GM18499 (cell line): ENCODE measurements around the gene KDM8.

Experiments used
- ATAC-seq: cut with Tn5 transposase; IDR thresholded peaks from one replicate; pipeline ENCODE4 v1.9.1; 2021; ENCODE audit warnings: moderate number of reproducible peaks; ENCODE audit not compliant: insufficient read depth, unreplicated experiment

KDM8 gene

DNA sequence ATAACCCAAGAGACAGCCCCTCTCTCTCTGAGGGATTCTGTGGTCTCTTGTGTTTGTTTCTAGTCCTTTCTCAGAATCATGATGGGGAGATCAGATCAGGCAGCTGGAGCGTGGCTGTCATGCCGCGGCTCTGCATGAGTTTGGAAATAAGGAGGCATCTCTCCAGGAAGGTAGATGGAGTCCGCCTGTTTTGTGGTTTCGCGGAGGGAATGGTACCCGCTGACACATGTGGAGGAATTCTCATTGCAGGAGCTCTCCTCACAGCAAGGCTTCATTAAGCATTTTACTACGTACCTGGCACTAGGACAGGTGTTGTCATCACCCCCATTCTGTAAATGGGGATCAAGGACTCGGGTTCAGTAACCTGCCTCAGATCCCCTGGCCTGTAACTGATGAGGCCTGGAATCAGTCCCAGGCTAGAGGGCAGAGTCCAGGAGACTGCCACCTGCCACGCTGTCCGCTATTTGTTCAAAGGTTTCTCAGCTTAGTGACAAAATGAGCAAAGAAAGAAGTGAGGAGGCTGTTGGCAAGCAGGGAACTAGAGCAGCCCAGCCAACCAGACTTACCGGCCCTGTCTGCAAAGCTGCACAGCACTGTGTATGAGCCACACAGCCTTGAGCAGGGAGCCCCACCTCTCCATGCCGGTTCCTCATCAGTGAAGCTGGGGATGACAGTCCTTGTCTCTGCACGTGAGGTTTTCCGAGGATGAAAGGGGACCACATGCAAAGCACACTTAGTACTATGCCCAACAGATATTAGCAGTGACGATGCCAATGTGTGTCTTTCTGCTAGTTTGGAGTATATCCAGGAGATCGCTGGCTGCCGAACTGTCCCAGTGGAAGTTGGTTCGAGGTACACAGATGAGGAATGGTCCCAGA lies 11.0 kb downstream of the KDM8 start:
- ATAC-seq = no peak

DNA sequence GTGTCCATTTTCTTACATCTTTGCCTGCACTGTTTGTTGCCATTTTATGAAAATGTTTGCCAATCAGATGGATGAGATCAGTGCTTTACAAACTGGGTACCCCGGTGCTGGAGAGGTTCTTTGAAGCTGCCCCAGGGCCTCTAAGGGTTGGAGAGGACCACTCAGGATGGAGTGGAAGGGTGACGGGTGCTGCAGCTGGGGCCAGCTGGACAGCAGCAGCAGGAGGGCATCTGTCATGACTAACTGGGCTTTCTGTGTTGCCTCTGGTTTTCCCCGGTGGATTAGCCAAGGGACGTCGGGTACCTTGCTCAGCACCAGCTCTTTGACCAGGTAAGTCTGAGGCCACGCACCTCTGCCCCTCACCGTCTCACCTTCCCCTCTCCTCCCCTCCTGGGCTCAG lies 12.3 kb downstream of the KDM8 start:
- ATAC-seq = no peak

DNA sequence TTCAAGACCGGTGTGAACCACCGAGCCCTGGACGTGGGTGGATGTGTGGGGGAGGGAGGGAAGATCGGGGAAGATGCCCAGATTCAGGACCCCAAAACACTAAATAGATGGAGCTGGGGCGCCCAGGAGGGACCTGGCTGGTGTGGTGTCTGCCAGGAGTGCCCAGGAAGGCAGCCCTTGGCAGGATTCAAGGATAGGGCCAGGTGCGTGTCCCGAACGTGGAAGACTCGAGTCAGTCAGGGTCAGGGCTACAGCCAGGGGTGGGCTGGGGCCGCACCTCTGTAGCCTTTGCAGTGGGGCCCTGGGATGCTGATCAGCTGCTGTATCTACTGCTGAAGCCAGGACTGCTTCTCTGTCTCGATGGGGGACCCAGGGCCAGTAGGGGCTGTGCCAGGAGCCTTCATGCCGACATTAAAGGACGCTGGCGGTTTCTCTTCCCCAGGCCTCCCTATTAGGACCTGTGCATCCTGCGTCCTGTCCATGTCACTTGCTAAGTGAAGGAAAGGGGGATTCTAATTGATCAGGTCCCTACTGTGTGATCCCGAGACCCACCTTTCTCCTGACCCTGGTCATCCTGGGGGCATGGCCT lies 13.1 kb downstream of the KDM8 start:
- ATAC-seq = no peak

DNA sequence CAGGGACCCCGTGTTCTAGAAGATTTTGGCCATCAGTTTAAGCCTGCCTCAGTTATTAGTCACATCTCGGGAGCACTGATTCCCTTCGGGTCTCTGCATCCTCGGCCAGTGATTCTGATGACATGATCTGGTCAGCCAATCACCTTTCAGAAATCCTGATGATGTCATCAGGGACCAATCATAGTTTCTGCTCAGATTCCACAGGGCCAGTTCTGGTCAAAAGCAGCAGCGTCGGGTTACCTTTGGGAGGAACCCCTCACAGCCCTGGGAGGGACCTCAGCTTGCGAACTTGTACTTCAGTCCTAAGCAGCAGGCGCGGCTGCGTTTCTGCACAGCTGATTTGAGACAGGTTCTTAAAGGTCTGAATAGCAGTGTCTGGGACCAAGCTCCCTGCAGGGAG lies 13.9 kb downstream of the KDM8 start:
- ATAC-seq = no peak

DNA sequence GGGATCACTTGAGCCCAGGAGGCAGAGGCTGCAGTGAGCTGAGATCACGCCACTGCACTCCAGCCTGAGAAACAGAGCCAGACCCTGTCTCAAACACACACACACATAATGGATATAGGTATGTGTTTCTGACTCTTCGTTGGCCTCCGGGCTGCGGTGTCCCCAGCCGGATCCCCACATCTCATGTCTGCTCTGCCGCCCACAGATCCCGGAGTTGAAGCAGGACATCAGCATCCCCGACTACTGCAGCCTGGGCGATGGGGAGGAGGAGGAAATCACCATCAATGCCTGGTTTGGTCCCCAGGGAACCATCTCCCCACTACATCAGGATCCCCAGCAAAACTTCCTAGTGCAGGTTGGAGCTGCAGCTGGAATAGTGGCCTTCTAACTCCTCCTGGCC lies 15.4 kb downstream of the KDM8 start:
- no peak for ATAC-seq

DNA sequence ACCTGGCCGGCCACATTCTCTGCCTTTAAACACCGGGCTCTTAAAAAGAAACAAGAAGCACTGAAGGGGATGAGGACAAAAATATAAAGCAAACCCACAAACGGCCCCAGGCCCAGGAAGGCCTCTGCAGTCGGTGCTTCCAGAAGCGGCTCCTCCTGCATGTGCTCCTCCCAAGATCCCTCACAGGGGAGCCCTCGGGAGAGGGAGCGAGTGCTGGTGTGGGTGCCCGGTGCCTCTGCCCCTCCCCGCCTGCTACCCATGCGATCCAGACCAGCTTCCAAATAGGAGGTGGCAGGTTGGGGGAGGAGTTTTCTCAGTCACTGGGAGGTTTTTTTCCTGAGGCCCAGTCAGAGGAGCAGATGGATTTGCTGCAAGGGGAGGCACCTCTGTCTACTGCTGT lies 15.8 kb downstream of the KDM8 start:
- ATAC-seq = no peak

DNA sequence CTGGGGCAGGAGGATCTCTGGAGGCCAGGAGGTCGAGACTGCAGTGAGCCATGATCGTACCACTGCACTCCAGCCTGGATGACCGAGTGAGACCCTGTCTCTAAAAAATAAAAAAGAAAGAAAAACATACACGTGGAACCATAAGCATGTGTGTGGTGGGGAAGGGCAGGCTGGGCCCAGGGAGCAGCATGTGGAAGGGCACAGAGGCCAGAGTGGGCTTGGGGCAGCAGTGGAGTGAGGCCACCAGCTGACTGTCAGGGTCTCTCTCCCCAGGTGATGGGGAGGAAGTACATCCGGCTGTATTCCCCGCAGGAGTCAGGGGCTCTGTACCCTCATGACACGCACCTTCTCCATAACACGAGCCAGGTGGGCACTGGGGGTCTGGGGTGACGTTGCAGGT lies 16.8 kb downstream of the KDM8 start:
- no peak for ATAC-seq

DNA sequence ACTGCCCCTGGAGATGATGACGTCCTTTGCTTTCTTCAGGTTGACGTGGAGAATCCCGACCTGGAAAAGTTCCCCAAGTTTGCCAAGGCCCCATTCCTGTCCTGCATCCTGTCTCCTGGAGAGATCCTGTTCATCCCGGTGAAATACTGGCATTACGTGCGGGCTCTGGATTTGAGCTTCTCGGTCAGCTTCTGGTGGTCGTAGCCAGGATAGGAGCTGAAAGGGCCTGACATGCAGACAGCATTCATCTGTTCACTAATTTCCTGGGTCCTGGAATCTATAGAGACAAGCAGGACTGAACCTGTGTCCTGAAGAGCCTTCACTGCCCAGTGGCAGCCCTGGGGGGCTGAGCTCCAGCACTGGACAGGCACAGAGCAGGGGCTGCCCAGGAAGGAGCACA lies 17.2 kb downstream of the KDM8 start:
- no peak for ATAC-seq

DNA sequence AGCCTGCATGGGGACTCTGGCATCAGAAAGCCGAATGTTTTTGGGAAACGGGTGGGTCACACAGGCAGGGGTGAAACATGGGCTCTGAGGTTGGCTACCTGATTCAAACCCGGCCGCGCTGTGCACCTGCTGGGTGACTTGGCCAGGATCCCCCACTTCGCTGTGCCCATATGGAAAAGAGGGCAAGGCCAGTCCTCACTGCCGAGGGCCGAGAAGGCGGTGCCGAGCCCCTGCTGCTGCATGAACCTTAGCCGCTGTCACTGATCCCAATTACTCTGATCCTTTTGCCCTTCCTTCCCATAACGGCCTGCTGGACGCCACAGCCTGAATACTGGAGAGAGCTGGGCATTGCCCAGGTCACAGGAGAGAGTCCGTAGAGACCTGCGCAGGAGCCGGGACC lies 17.7 kb downstream of the KDM8 start:
- no peak for ATAC-seq

DNA sequence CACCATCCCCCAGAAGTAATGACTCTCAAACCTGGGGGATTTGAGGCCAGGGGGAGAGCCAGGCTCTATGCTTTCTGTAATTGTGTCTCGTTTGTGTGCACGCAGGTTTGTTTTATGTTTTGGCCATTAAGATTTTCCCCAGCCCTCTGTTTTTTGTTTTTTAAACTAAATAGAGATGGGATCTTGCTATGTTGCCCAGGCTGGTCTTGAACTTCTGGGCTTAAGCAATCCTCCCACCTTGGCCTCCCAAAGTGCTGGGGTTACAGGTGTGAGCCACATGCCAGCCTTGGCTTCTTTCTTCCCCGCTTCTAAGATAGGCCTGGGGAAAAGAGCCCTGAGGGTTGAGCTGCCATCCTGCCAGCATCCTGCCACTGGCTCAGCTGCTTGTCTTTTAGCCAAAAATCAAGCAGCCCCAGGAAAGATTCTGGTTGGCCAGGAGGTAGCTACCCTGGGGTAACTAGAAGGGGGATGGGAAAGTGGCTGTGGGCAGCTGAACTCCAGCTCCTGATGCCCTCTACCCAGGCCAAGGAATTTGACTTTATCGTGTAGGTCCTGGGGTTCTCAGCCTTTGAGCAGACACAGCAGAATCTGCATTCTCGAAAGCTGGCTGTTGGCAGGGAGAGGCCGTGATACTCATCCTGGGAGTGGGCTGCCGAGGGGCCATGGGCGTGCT lies 18.4 kb downstream of the KDM8 start:
- ATAC-seq = no peak

DNA sequence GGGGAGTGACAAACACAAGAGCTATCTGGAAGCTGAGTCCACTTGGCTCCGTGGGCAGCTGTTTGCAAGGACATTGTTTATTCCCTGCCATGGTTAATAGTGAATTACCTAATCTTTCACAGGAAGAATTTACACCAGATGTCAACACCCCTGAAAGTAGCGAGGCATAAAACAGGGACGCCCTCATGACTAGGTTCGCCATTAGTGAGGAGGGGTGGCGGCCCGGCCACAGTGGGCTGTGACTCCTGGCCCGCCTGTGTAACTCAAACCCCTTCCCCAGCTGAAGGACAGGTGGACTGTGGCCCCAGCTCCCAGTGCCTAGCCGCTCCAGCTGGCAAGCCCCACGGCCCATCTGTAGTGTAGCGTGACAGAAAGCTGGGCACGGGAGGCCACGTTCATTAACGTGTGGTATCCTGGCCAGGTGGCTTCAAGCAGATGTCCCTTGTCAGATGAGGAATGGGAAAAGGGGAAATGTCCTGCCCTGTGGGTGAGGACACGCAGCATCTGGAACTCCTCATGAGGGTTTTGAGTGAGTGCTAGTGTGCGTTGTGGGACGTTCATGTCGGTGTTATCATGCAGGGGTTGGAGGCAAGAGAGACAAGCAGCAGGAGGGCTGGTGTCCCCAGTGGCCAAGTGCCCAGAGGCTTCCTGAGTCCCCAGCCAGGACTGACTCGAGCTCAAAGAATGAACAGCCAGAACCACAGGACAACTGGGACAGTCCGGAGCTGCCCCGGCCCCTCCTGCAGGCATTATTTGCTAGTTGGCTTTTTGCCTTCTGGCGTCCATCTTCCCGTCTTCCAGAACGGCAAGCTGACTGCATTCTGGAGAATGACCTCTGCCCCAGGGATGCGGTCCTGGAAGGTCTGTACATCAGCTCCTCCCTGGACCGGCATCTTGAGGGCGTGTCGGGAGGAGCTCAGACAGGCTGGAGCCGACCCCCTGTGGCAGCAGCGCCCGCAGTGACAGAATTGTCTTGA lies 19.2 kb downstream of the KDM8 start:
- no peak for ATAC-seq

DNA sequence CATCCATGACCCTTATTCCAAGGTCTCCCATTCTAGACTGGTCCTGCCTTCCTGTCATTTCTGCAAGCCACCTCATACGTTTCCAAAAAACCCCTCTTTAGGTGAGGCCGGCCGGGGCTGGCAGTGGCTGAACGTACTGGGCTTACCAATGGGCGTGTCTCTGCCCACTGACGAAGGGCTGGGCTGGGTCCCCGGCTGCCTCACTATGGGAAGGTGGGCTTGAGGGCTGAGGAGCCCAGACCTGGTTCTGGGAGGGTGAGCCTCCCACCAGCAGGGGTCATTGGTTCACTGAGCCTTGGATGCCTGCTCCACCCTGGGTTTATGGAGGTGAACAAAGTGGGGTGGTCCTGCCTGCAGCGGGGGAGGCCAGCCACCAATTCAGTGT lies 19.9 kb downstream of the KDM8 start:
- ATAC-seq = no peak

DNA sequence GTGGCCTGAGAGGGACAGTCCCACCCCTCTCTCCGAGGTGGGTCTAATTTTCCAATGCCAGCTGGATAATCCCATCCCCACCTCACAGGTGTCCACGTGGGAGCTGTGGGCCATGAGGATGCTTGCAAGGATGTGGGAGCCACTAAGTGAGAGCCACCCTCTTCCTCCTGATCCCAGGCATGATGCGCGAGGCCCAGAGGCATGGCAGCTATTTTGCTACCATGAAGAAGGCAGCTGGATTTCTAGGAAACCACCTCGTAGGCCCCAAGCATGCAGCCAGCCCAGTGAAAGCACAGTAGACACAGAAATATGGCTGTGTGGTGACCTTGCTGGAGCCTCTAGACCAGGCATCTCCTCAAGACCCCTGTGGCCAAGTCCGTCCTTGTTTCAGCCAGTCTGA lies 20.4 kb downstream of the KDM8 start:
- ATAC-seq = no peak

DNA sequence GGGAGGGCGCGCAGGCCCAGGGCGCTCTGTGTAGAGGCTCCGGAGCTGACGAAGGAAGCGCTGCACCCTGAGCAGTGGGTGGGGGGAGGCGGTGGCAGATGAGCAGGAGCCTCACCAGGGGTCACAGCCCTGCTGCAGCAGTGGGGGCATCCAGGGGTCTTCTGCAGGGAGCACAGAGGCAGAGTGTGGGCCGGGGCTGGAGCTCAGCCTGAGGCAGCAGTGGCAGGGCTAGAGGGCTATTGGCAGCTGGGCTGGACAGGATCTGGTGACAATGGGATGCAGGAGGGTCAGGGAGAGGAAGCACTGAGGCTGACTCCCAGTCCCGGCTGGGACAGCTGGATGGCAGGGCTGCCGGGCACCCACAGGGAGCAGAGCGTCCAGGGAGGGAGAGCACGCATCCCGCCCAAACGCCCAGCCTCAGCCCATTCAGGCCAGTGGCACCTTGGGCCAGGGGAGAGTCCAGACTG lies 21.0 kb downstream of the KDM8 start:
- no peak for ATAC-seq

DNA sequence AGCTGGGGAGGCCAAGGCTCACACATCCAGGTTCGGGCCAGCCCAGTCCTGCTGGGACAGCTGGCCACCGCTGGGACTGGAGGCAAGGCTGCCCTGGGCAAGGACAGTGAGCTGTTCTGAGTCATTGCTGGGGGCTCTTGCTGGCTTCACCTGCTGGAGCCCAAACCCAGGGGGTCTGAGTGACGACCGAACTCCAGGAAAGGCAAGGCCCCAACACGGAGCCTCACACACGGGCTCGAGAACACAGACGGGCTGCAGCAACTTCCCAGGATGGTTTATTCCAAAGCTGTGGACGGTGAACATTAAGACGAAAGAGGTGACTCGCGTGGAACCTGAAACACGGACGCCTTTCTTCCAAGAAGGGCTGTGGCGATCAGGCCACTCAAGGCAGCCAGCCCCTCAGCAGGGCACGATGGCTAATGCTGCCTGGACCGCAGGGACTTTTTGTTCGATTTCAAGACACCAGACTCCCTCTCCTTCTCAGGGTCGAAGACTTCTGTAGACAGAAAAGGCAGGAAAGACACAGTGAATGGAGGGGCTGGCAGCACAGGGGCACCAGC lies 21.5 kb downstream of the KDM8 start:
- no peak for ATAC-seq

DNA sequence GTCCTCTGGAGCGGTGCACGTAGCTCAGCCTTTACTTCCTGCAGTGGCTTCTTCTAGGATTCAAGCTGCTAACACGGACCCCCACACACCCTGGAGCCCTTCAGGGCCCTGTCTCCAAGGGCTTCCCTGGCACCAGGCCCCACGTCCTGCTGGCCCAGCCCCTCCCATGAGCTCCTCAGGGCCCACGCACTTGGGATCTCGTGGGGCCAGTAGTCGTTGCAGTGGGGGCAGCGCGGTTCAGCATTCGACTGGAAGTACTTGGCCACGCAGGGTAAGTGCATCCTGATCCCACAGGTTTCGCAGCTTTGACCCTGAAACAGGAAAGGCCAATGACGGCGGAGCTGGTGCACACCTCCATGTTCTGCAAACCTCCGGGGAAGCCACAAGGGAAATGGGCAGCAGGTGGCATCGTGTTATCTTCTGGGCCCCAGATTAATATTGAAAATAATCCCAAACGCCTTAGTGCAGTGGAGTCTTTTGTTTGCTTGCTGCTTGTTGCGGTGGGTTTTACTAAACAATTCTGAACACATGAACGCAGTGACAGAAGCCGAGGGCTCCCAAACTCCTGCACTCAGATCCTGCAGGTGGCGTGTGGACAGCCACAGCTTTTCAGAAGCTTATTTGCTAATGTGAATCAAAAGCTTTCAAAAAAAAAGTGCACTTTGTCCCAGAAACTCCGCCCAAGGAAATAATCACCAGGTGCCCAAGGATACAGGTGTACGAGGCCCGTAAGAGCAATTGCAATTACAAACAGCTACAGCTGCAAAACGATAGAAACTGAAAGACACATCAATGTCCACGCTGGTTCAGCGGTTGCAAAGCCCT lies 22.4 kb downstream of the KDM8 start:
- ATAC-seq = no peak

DNA sequence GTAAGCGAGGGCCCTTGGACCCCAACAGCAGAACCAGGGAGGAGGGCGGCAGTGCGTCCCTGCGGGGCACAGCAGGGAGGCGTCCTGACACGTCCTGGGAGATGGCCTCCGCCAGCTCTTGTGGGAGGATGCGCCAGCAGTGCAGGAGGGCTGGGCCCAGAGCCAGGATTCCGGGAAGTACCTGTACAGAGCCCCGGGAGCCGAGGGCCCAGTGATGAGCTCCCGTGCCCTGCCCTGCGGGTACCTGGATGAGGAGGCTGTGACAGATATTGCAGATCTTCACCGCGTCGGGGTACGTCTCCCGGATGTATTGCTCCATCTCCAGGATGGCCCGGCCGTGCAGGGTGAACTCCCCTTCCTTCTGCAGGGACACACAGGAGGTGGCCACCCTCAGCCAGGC lies 23.1 kb downstream of the KDM8 start:
- ATAC-seq = no peak

DNA sequence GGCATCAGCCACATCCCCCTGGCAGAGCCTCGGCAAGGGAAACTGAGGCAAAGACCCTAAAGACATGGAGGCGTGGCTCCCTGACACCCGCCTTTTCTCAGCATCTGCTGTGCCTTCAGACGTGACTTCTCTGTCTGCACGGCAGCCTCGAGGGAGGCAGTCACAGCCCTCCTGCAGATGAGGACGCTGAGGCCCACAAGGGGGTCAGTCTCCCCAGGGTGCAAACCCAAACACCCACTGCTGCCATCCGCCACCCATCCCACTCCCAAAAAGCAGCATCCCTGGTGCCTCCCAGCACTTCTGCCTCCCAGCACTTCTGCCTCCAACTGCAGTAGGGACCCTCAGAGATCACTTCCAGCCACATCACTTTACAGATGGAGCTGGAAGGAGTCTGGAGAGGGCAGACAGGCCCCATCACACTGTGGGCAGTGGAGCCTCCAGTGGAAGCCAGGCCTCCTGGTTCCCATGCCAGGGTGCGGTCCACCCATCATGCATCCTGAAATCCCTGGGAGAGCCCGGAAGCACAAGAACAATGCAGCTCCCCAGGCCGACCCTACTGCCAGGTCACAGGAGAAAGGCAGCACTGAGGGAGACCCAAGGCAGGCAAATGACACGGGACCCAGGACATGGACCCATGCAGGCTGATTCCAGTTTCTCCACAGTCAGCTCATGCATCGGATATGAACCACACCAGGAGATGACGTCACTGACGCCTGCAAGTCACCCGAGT lies 23.8 kb downstream of the KDM8 start:
- ATAC-seq = no peak

DNA sequence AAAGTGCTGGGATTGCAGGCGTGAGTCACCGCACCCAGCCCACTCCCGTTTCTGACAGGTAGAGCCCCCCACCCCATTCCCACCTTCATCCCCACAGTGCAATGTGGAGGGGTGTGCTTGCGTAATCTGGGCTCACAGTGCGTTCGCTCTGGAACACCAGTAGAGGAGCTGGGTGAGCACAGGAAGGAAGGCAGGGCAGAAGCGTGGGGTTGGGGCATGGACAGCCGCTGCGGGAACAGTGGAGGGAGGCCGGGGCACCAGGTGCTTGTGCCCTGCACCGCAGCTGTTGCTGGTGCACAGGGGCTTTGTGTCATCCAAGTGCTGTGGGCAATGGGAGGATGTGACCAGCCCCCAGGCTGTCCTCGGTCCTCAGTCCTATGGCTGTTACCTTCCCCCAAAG lies 24.7 kb downstream of the KDM8 start:
- no peak for ATAC-seq
